ENCODE data around the gene DIS3L2. TPM values are rescaled to one million over a fixed set of nuclear protein-coding genes. Genes with fewer than 3 reads are reported as not detected.

Gene DIS3L2
- total RNA-seq, 1 donor from 2014 or later = 24.0 TPM

DNA sequence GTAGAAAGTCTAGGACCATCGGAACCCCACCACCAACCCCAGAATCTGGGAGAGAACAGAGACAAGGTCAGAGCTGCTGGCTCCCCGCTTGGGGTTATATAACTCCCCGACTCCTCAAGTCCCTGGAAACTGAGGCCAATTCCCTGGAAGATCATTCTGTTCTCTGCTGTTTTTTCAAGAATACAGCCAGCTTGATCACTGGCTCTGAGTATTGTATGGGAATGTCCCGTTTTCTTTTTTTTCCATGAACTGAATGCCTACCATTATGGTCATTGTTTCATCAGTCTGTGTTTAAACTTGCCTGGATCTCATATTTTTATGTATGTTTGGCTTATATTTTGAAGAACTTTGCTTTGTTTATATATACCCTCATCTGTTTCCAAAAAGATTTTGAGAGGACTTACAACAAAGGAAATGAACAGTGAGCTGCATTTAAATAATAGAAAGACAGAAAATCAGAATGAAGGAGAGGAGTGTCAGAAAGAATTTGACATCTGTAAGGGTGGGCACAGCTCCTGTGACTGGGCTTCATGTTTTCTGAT is 327.0 kb downstream of the DIS3L2 start:
- no peaks in the 10 kb centered on the region for H3K79me2 ChIP-seq (ENCODE audit: insufficient read depth, low read length)
- no peak overlapping the region for H3K9ac ChIP-seq (ENCODE audit: low read length)
- H2AFZ ChIP-seq (ENCODE audit: low read depth, low read length) = no peak overlapping the region
- no peaks in the 10 kb centered on the region for H3K36me3 ChIP-seq (ENCODE audit: insufficient read depth, low read length)
- Mint-ChIP-seq H3K27ac (ENCODE audit: unreplicated experiment) (no peak overlapping the region), H3K36me3 (ENCODE audit: low read depth, unreplicated experiment) (peaks cover 32% of the 10 kb centered on the region), H3K4me3 (ENCODE audit: unreplicated experiment) (no peak overlapping the region), H3K9me3 (ENCODE audit: unreplicated experiment) (no peaks in the 10 kb centered on the region), H3K27me3 (ENCODE audit: low read depth, unreplicated experiment) (peaks cover 6% of the 10 kb centered on the region), H3K4me1 (ENCODE audit: low read depth, unreplicated experiment) (no peaks in the 10 kb centered on the region)
- no peak overlapping the region for H3K4me3 ChIP-seq (ENCODE audit: insufficient read depth, low read depth, low read length)
- no peak overlapping the region for H3K27ac ChIP-seq (ENCODE audit: low read depth, low read length)
- no peak for FAIRE-seq
- TF ChIP-seq, protein P1, sequence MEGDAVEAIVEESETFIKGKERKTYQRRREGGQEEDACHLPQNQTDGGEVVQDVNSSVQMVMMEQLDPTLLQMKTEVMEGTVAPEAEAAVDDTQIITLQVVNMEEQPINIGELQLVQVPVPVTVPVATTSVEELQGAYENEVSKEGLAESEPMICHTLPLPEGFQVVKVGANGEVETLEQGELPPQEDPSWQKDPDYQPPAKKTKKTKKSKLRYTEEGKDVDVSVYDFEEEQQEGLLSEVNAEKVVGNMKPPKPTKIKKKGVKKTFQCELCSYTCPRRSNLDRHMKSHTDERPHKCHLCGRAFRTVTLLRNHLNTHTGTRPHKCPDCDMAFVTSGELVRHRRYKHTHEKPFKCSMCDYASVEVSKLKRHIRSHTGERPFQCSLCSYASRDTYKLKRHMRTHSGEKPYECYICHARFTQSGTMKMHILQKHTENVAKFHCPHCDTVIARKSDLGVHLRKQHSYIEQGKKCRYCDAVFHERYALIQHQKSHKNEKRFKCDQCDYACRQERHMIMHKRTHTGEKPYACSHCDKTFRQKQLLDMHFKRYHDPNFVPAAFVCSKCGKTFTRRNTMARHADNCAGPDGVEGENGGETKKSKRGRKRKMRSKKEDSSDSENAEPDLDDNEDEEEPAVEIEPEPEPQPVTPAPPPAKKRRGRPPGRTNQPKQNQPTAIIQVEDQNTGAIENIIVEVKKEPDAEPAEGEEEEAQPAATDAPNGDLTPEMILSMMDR (IDR thresholded peaks at IDR 0.05; ENCODE audit: insufficient read depth, low read depth, low read length) = no peak
- no peak for TF ChIP-seq EZH2 (IDR thresholded peaks at IDR 0.05; ENCODE audit: insufficient read depth, low read length)
- H3K9me3 ChIP-seq (ENCODE audit: insufficient read depth, low read depth, low read length) = no peaks in the 10 kb centered on the region
- no peaks in the 10 kb centered on the region for H3K27me3 ChIP-seq (ENCODE audit: insufficient read depth, low read length)
- no peak overlapping the region for H3K4me2 ChIP-seq (ENCODE audit: low read length)
- no peak for DNase-seq (ENCODE audit: low read depth)
- H4K20me1 ChIP-seq (ENCODE audit: insufficient read depth, low read length) = peaks cover 32% of the 10 kb centered on the region
- no peaks in the 10 kb centered on the region for H3K4me1 ChIP-seq (ENCODE audit: insufficient read depth, low read length)

DNA sequence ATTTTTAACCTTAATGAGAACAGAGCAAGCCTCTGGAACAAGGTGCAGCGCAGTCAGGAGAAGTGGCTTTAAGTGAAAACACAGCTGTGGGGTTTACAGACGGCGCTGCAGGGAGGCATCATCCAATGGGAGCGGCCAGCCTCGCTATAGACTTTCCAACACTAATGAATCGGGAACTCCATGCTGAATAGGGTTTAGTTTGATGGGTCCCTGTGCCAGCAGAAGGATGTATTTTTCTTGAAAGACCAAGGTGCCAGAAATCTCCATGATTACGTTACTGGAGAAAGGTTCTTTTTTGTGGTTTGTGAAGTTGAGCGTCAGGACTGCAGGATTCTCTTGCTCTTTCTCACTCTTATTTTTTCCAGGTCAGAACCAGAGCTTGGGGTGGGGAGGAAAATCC is 329.2 kb downstream of the DIS3L2 start:
- H3K36me3 Mint-ChIP-seq (ENCODE audit: low read depth, unreplicated experiment) = peaks cover 34% of the 10 kb centered on the region
- Histone ChIP-seq H3K4me3 (ENCODE audit: insufficient read depth, low read depth, low read length) (no peak overlapping the region), H3K4me1 (ENCODE audit: insufficient read depth, low read length) (no peaks in the 10 kb centered on the region), H4K20me1 (ENCODE audit: insufficient read depth, low read length) (peaks cover 39% of the 10 kb centered on the region), H3K27me3 (ENCODE audit: insufficient read depth, low read length) (no peaks in the 10 kb centered on the region), H3K36me3 (ENCODE audit: insufficient read depth, low read length) (no peaks in the 10 kb centered on the region), H3K9ac (ENCODE audit: low read length) (no peak overlapping the region), H3K79me2 (ENCODE audit: insufficient read depth, low read length) (no peaks in the 10 kb centered on the region), H3K4me2 (ENCODE audit: low read length) (no peak overlapping the region), H3K9me3 (ENCODE audit: insufficient read depth, low read depth, low read length) (no peaks in the 10 kb centered on the region), H2AFZ (ENCODE audit: low read depth, low read length) (no peak overlapping the region), H3K27ac (ENCODE audit: low read depth, low read length) (no peak overlapping the region)
- no peak for FAIRE-seq
- no peaks in the 10 kb centered on the region for H3K4me1 Mint-ChIP-seq (ENCODE audit: low read depth, unreplicated experiment)
- DNase-seq (ENCODE audit: low read depth) = no peak
- no peak overlapping the region for H3K27ac Mint-ChIP-seq (ENCODE audit: unreplicated experiment)
- peaks cover 9% of the 10 kb centered on the region for H3K27me3 Mint-ChIP-seq (ENCODE audit: low read depth, unreplicated experiment)
- no peak overlapping the region for H3K4me3 Mint-ChIP-seq (ENCODE audit: unreplicated experiment)
- TF ChIP-seq, protein P1 (IDR thresholded peaks at IDR 0.05; ENCODE audit: insufficient read depth, low read depth, low read length) = no peak
- TF ChIP-seq EZH2 (IDR thresholded peaks at IDR 0.05; ENCODE audit: insufficient read depth, low read length) = no peak
- no peaks in the 10 kb centered on the region for H3K9me3 Mint-ChIP-seq (ENCODE audit: unreplicated experiment)

GRCh38 chr2:232291343-232291742 is 329.8 kb downstream of the DIS3L2 start:
- peaks cover 44% of the 10 kb centered on the region for H4K20me1 ChIP-seq (ENCODE audit: insufficient read depth, low read length)
- no peak overlapping the region for H3K27ac ChIP-seq (ENCODE audit: low read depth, low read length)
- TF ChIP-seq, protein P1 (IDR thresholded peaks at IDR 0.05; ENCODE audit: insufficient read depth, low read depth, low read length) = no peak
- no peak for TF ChIP-seq EZH2 (IDR thresholded peaks at IDR 0.05; ENCODE audit: insufficient read depth, low read length)
- Mint-ChIP-seq H3K4me3 (ENCODE audit: unreplicated experiment) (no peak overlapping the region), H3K9me3 (ENCODE audit: unreplicated experiment) (no peaks in the 10 kb centered on the region), H3K36me3 (ENCODE audit: low read depth, unreplicated experiment) (peaks cover 34% of the 10 kb centered on the region), H3K27me3 (ENCODE audit: low read depth, unreplicated experiment) (peaks cover 7% of the 10 kb centered on the region), H3K4me1 (ENCODE audit: low read depth, unreplicated experiment) (no peaks in the 10 kb centered on the region), H3K27ac (ENCODE audit: unreplicated experiment) (no peak overlapping the region)
- no peaks in the 10 kb centered on the region for H3K4me1 ChIP-seq (ENCODE audit: insufficient read depth, low read length)
- no peaks in the 10 kb centered on the region for H3K27me3 ChIP-seq (ENCODE audit: insufficient read depth, low read length)
- no peak overlapping the region for H3K4me3 ChIP-seq (ENCODE audit: insufficient read depth, low read depth, low read length)
- H3K4me2 ChIP-seq (ENCODE audit: low read length) = no peak overlapping the region
- no peak overlapping the region for H2AFZ ChIP-seq (ENCODE audit: low read depth, low read length)
- H3K9me3 ChIP-seq (ENCODE audit: insufficient read depth, low read depth, low read length) = no peaks in the 10 kb centered on the region
- no peaks in the 10 kb centered on the region for H3K36me3 ChIP-seq (ENCODE audit: insufficient read depth, low read length)
- no peaks in the 10 kb centered on the region for H3K79me2 ChIP-seq (ENCODE audit: insufficient read depth, low read length)
- no peak for DNase-seq (ENCODE audit: low read depth)
- FAIRE-seq = no peak
- H3K9ac ChIP-seq (ENCODE audit: low read length) = no peak overlapping the region
